Hepatocyte (in vitro differentiated cells): ENCODE data around the gene MUC2. TPM values are rescaled to one million over a fixed set of nuclear protein-coding genes. Genes with fewer than 3 reads are reported as not detected.

Experiments used
- DNase-seq: peaks from one replicate; pipeline ENCODE4 v3.0.0-alpha.2; 2016; ENCODE audit warnings: low spot score
- H2AFZ ChIP-seq: fragments of 200-600 bp; sonication (generic); 2 replicates; pipeline ENCODE4 v1.6.0; 2016; ENCODE audit warnings: antibody characterized with exemption, mild to moderate bottlenecking
- H3K27ac ChIP-seq: fragments of 200-600 bp; sonication (generic); 2 replicates; pipeline ENCODE4 v1.5.1; 2016; ENCODE audit warnings: mild to moderate bottlenecking
- H3K27me3 ChIP-seq: fragments of 200-600 bp; sonication (generic); 2 replicates; pipeline ENCODE4 v1.6.1; 2016
- H3K36me3 ChIP-seq: fragments of 200-600 bp; sonication (generic); replicated peaks from 2 replicates; pipeline ENCODE4 v1.5.1; 2016; ENCODE audit warnings: low read depth; ENCODE audit not compliant: insufficient read depth
- H3K4me1 ChIP-seq: fragments of 200-600 bp; sonication (generic); 2 replicates; pipeline ENCODE4 v1.5.1; 2016; ENCODE audit warnings: mild to moderate bottlenecking, moderate library complexity; ENCODE audit not compliant: insufficient read depth
- H3K4me2 ChIP-seq: fragments of 200-600 bp; sonication (generic); 2 replicates; pipeline ENCODE4 v1.6.0; 2016
- H3K4me3 ChIP-seq: fragments of 200-600 bp; sonication (generic); 2 replicates; pipeline ENCODE4 v1.5.1; 2016; ENCODE audit warnings: mild to moderate bottlenecking
- H3K79me2 ChIP-seq: fragments of 200-600 bp; sonication (generic); 2 replicates; pipeline ENCODE4 v1.6.0; 2017; ENCODE audit warnings: mild to moderate bottlenecking
- H3K9me2 ChIP-seq: fragments of 200-600 bp; sonication (generic); replicated peaks from 2 replicates; pipeline ENCODE4 v1.6.0; 2017; ENCODE audit warnings: mild to moderate bottlenecking; ENCODE audit not compliant: insufficient read depth
- H3K9me3 ChIP-seq: fragments of 200-600 bp; sonication (generic); 2 replicates; pipeline ENCODE4 v1.5.1; 2016; ENCODE audit warnings: low read depth, mild to moderate bottlenecking
- H4K20me1 ChIP-seq: fragments of 200-600 bp; sonication (generic); 2 replicates; pipeline ENCODE4 v1.6.0; 2016; ENCODE audit warnings: mild to moderate bottlenecking; ENCODE audit not compliant: insufficient read depth, poor library complexity, severe bottlenecking
- EZH2 ChIP-seq: fragments of 200-600 bp; sonication (generic); IDR thresholded peaks from 2 replicates; pipeline ENCODE4 v1.6.1; 2016; ENCODE audit warnings: antibody characterized with exemption, mild to moderate bottlenecking, borderline replicate concordance
- EZH2phosphoT487 ChIP-seq: fragments of 200-600 bp; sonication (generic); IDR thresholded peaks from one replicate; pipeline ENCODE4 v1.6.1; 2018; ENCODE audit warnings: antibody characterized with exemption, mild to moderate bottlenecking, low read depth, moderate library complexity; ENCODE audit not compliant: unreplicated experiment, severe bottlenecking
- WGBS: methylation state at CpG from one replicate; pipeline ENCODE4 v1.1.6; 2016; ENCODE audit warnings: low lambda C conversion rate; ENCODE audit errors: missing lambda C conversion rate; 5-methylcytosine and 5-hydroxymethylcytosine counted together
- polyA plus RNA-seq: library from polyadenylated mRNA; unstranded; fragments of >200 nt; fragmentation: Nextera tagmentation; extraction: Ambion mirVana; gene quantifications from 2 replicates; pipeline ENCODE4 v1.2.1, GENCODE V29; 2016
- total RNA-seq: library from RNA; depleted of rRNA; stranded (reverse); fragments of >200 nt; gene quantifications from 2 replicates; pipeline ENCODE4 v1.2.3, GENCODE V29; 2014
- TF ChIP-seq, protein P1 (sequence below): fragments of 200-600 bp; sonication (generic); IDR thresholded peaks from 2 replicates; pipeline ENCODE4 v1.5.1; 2016; ENCODE audit warnings: antibody characterized with exemption, mild to moderate bottlenecking; ENCODE audit not compliant: poor library complexity

The MUC2 gene
- total and polyA plus RNA-seq, 2 experiments from 2014 or later = 0.77 to 6.7 TPM

DNA sequence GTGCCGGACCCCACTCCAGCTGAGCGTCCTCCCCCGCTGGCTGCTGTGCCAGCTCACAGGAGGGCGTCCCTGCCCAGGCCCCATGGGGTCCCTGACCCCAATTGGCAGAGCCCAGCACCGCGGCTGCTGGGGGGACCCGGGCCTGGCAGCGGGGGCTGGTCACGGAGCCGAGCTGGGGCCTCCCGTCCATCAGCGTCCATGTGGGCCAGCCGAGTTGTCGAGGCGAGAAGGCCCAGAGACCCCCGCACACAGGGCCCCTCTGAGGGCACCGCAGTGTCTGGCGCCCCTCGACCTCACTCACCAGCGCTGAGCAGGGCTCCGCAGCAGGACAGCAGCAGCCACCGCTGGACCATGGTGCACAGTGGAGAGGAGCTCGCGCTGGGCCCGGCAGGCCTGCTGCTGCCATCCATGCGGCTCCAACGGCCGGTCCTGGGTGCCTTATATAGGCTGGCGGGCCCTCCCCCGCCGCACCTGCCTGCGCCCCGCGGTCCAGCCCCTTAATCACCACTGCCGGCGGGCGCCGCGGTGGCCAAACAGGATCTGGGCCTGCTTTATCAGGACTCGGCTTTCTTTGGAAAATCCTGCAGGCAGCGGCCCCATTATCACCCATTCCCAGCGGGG lies 38.3 kb upstream of the MUC2 start, which contains the start of gene MUC6:
Gene MUC6 (minus strand): TSS at position 416 of the 621 bp plus-strand sequence. CDS start 63 bp downstream, at position 353.
- no peaks in the 10 kb centered on the region for H3K36me3 ChIP-seq
- H3K4me3 ChIP-seq = no peak within 1 kb of the TSS
- H3K79me2 ChIP-seq = no peaks in the 10 kb centered on the region
- no peaks in the 10 kb centered on the region for H3K27me3 ChIP-seq
- no peak for DNase-seq
- TF ChIP-seq, protein P1, sequence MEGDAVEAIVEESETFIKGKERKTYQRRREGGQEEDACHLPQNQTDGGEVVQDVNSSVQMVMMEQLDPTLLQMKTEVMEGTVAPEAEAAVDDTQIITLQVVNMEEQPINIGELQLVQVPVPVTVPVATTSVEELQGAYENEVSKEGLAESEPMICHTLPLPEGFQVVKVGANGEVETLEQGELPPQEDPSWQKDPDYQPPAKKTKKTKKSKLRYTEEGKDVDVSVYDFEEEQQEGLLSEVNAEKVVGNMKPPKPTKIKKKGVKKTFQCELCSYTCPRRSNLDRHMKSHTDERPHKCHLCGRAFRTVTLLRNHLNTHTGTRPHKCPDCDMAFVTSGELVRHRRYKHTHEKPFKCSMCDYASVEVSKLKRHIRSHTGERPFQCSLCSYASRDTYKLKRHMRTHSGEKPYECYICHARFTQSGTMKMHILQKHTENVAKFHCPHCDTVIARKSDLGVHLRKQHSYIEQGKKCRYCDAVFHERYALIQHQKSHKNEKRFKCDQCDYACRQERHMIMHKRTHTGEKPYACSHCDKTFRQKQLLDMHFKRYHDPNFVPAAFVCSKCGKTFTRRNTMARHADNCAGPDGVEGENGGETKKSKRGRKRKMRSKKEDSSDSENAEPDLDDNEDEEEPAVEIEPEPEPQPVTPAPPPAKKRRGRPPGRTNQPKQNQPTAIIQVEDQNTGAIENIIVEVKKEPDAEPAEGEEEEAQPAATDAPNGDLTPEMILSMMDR = no peak
- TF ChIP-seq EZH2 (no peak), EZH2phosphoT487 (no peak)
- H2AFZ ChIP-seq = no peak within 1 kb of the TSS
- no peaks in the 10 kb centered on the region for H3K9me3 ChIP-seq
- H3K4me2 ChIP-seq = no peak within 1 kb of the TSS
- H4K20me1 ChIP-seq = no peaks in the 10 kb centered on the region
- H3K9me2 ChIP-seq = no peaks in the 10 kb centered on the region
- WGBS = 81% methylated on average over 34 of the region's 42 CpGs
- H3K4me1 ChIP-seq = no peaks in the 10 kb centered on the region
- H3K27ac ChIP-seq = no peak within 1 kb of the TSS

DNA sequence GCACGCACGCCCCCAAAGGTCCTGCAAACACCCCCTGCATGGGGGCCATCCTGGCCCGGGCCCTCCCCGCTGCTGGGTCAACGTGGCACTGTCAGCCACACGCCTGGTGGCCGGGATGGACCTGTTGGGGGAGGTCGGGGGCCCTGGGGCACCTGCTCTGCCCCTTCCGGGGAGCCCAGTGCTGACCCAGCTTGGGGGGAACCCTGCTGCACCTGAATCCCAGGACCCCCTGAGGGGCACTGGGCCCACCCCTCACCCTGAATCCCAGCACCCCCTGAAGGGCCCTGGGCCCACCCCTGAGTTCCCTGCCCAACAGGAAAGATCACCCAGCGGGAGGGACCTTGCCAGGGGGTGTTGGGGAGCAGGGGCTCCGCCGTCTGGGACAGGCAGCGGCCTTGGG lies 37.7 kb upstream of the MUC2 start:
- H3K4me2 ChIP-seq = no peak overlapping the region
- H3K9me3 ChIP-seq = no peaks in the 10 kb centered on the region
- H3K9me2 ChIP-seq = no peaks in the 10 kb centered on the region
- H3K27ac ChIP-seq = no peak overlapping the region
- no peaks in the 10 kb centered on the region for H3K27me3 ChIP-seq
- TF ChIP-seq EZH2phosphoT487 (no peak), EZH2 (no peak)
- 75% methylated on average over 11 of the region's 13 CpGs for WGBS
- H2AFZ ChIP-seq = no peak overlapping the region
- no peaks in the 10 kb centered on the region for H3K79me2 ChIP-seq
- no peak overlapping the region for H3K4me3 ChIP-seq
- H4K20me1 ChIP-seq = no peaks in the 10 kb centered on the region
- H3K4me1 ChIP-seq = peaks cover 4% of the 10 kb centered on the region
- DNase-seq = no peak
- H3K36me3 ChIP-seq = no peaks in the 10 kb centered on the region

DNA sequence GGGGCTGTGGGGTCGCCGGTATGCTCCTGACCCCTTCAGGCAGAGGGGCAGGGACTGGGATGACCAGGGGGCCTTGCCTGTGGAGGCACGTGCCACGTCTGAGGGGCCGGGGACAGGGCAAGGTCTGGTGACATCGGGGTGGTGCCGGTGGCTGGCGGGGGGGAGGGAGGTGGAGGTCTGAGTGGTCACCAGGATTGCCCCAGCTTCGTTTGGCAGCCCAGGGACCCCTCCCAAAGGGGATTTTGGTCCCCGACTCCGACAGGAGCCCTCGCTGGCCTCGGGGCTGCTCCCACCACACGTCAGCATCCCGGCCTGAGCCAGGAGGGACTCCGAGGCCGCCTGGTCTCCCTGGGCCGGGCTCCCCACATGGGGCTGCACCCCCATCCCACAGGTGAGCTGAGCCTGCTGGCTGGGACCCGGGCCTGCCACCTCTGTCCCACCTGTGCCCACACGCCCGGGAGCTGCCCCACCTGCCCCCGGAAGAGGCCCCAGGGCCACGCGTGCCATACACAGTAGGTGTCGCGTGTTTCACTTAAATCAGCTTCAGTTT lies 37.1 kb upstream of the MUC2 start:
- no peak overlapping the region for H3K4me2 ChIP-seq
- no peaks in the 10 kb centered on the region for H3K36me3 ChIP-seq
- no peak overlapping the region for H2AFZ ChIP-seq
- H4K20me1 ChIP-seq = no peaks in the 10 kb centered on the region
- DNase-seq = no peak
- H3K4me1 ChIP-seq = peaks cover 4% of the 10 kb centered on the region
- no peaks in the 10 kb centered on the region for H3K27me3 ChIP-seq
- no peaks in the 10 kb centered on the region for H3K9me2 ChIP-seq
- no peak overlapping the region for H3K4me3 ChIP-seq
- 97% methylated on average over 10 of the region's 26 CpGs for WGBS
- no peak overlapping the region for H3K27ac ChIP-seq
- TF ChIP-seq EZH2 (no peak), EZH2phosphoT487 (no peak)
- TF ChIP-seq, protein P1 = no peak
- H3K9me3 ChIP-seq = no peaks in the 10 kb centered on the region
- no peaks in the 10 kb centered on the region for H3K79me2 ChIP-seq

DNA sequence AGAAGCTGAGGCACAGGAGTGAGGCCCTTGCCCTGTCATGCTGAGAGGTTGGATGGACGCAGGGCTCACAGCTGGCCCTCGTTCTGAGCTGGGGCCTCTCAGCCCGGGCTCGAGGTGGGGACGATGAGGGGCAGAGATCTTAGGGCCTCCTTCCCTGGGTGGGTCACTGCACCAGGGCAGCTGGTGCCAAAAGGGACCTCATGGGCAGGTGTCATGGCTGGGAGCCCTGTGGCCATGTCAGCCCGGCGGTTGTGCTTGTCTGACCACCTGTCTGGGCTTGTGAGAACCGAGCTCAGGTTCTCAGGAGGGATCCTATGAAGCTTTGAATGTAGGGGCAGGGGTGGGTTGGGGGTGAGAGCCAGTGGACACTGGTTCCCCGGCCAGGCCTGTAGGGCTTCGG lies 36.3 kb upstream of the MUC2 start:
- no peak for DNase-seq
- TF ChIP-seq, protein P1 = no peak
- TF ChIP-seq EZH2phosphoT487 (no peak), EZH2 (no peak)
- H3K9me3 ChIP-seq = no peaks in the 10 kb centered on the region
- 91% methylated on average over 8 of the region's 10 CpGs for WGBS
- peaks cover 4% of the 10 kb centered on the region for H3K4me1 ChIP-seq
- H2AFZ ChIP-seq = no peak overlapping the region
- no peaks in the 10 kb centered on the region for H3K36me3 ChIP-seq
- H4K20me1 ChIP-seq = no peaks in the 10 kb centered on the region
- no peaks in the 10 kb centered on the region for H3K27me3 ChIP-seq
- H3K9me2 ChIP-seq = no peaks in the 10 kb centered on the region
- H3K4me3 ChIP-seq = no peak overlapping the region
- no peak overlapping the region for H3K27ac ChIP-seq
- no peaks in the 10 kb centered on the region for H3K79me2 ChIP-seq
- H3K4me2 ChIP-seq = no peak overlapping the region
